Testis (tissue), 2 donors: ENCODE data around the gene OR4D11.
"Not testable (repeated sequence)": the region's sequence is repeated elsewhere in the genome, so short reads cannot be mapped to it uniquely, and the experiment has no call there.

Experiments
- POLR2A ChIP-seq: fragments of 450-650 bp; IDR thresholded peaks from one replicate; pipeline ENCODE4 v1.6.1; 2017; ENCODE audit warnings: antibody characterized with exemption, mild to moderate bottlenecking, moderate library complexity
- TF ChIP-seq, protein P1 (sequence below), 3 experiments: fragments of 450-650 bp in 2 of 3; fragments of 200-600 bp in 1 of 3; sonication (generic) in 1 of 3; IDR thresholded peaks; one replicate each; pipeline ENCODE4 v1.5.1; 2016 to 2019; ENCODE audit warnings: antibody characterized with exemption in 3 of 3, mild to moderate bottlenecking in 2 of 3, moderate library complexity in 1 of 3

DNA sequence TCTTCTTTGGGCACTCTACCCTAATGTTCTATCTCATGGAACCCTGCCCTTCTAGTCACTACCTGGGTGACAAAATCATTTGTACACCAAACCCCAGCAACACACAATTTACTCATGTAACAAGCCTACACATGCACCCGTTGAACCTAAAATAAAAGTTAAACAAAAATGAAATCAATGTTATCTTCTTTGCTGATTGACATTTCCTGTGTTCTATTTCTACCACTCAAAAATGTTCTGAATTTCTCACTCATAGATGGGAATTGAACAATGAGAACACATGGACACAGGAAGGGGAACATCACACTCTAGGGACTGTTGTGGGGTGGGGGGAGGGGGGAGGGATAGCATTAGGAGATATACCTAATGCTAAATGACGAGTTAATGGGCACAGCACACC lies 16.8 kb downstream of the OR4D11 start:
- not testable (repeated sequence) for TF ChIP-seq POLR2A
- TF ChIP-seq, protein P1, sequence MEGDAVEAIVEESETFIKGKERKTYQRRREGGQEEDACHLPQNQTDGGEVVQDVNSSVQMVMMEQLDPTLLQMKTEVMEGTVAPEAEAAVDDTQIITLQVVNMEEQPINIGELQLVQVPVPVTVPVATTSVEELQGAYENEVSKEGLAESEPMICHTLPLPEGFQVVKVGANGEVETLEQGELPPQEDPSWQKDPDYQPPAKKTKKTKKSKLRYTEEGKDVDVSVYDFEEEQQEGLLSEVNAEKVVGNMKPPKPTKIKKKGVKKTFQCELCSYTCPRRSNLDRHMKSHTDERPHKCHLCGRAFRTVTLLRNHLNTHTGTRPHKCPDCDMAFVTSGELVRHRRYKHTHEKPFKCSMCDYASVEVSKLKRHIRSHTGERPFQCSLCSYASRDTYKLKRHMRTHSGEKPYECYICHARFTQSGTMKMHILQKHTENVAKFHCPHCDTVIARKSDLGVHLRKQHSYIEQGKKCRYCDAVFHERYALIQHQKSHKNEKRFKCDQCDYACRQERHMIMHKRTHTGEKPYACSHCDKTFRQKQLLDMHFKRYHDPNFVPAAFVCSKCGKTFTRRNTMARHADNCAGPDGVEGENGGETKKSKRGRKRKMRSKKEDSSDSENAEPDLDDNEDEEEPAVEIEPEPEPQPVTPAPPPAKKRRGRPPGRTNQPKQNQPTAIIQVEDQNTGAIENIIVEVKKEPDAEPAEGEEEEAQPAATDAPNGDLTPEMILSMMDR (IDR thresholded peaks at IDR 0.05): not testable (repeated sequence)
